Kidney (tissue), 14 donors: Measurements from ENCODE around the gene TTC31. TPM values are rescaled to one million over a fixed set of nuclear protein-coding genes. Genes with fewer than 3 reads are reported as not detected.

Source experiments
- DNase-seq, 5 donors: peaks; one replicate each; pipeline ENCODE4 v3.0.0-alpha.2; 2013 to 2020
- FAIRE-seq: peaks from 2 replicates; lab custom pipeline; 2012; peaks lifted over from hg19 to GRCh38; lab: Jason Lieb, UNC
- H3K27ac ChIP-seq, 2 donors: one replicate each; pipeline ENCODE4 v1.7.0; 2013; ENCODE audit warnings: low read depth in 2 of 2, low read length in 2 of 2, inconsistent platforms in 1 of 2
- H3K27me3 ChIP-seq: one replicate; pipeline ENCODE4 v1.7.1; 2013; ENCODE audit warnings: low read length, inconsistent platforms; ENCODE audit not compliant: control insufficient read depth, insufficient read depth
- H3K36me3 ChIP-seq, 3 donors: one replicate each; pipeline versions ENCODE4 v1.7.0 to v1.7.1; 2013; ENCODE audit warnings: low read length in 3 of 3, control low read depth in 1 of 3, inconsistent platforms in 1 of 3; ENCODE audit not compliant: insufficient read depth in 3 of 3, control insufficient read depth in 2 of 3
- H3K4me1 ChIP-seq, 3 donors: one replicate each; pipeline versions ENCODE4 v1.7.0 to v1.7.1; 2013; ENCODE audit warnings: low read length in 3 of 3, inconsistent platforms in 1 of 3, low read depth in 1 of 3; ENCODE audit not compliant: control insufficient read depth in 2 of 3, insufficient read depth in 2 of 3
- H3K4me3 ChIP-seq, 3 donors: one replicate each; pipeline versions ENCODE4 v1.7.0 to v1.8.1; 2013; ENCODE audit warnings: low read length in 3 of 3, control low read depth in 1 of 3, inconsistent platforms in 1 of 3
- H3K9ac ChIP-seq, 3 donors: one replicate each; pipeline versions ENCODE4 v1.7.0 to v1.7.1; 2013; ENCODE audit warnings: low read length in 3 of 3, control low read depth in 1 of 3, inconsistent platforms in 1 of 3
- H3K9me3 ChIP-seq, 3 donors: one replicate each; pipeline versions ENCODE4 v1.7.0 to v1.7.1; 2013; ENCODE audit warnings: low read length in 3 of 3, control low read depth in 1 of 3, inconsistent platforms in 1 of 3; ENCODE audit not compliant: control insufficient read depth in 2 of 3, insufficient read depth in 1 of 3
- intact Hi-C: fragments of 100-400 bp; cut with DNase I; formaldehyde crosslinking; loops from one replicate; pipeline ENCODE4 v1.11.1; 2022
- polyA plus RNA-seq: library from polyadenylated mRNA; stranded (reverse); fragments of 350-450 nt; fragmentation: Illumina TruSeq; extraction: RNeasy Lipid Tissue Mini Kit (QIAGEN cat#74804); gene quantifications from one replicate; pipeline ENCODE4 v1.2.3, GENCODE V29; 2014; ENCODE audit warnings: low read depth, low replicate concordance; ENCODE audit not compliant: insufficient read depth
- total RNA-seq: library from RNA; stranded (reverse); fragmentation: NEBNext Ultra II Directional; extraction: Animal tissue kit (Norgen Biotek cat#: 25700); gene quantifications from one replicate; pipeline ENCODE4 v1.2.1, GENCODE V29; 2021
- TF ChIP-seq, protein P1 (sequence below): IDR thresholded peaks from 3 replicates; pipeline ENCODE4 v1.5.1; 2012; ENCODE audit warnings: mild to moderate bottlenecking, moderate library complexity, borderline replicate concordance; ENCODE audit not compliant: insufficient read depth; ENCODE audit errors: extremely low read depth
- donor health status: control.
- donor health status: control.
- donor health status: control.
- donor health status: control.
- donor health status: control.
- donor health status: DM: yes; HTN: yes; CAD: no.
- donor health status: Normal renal cell carcinoma (clear cell type).

The TTC31 gene
- total and polyA plus RNA-seq, 2 donors from 2014 or later, result 11.5 to 29.1 TPM

DNA sequence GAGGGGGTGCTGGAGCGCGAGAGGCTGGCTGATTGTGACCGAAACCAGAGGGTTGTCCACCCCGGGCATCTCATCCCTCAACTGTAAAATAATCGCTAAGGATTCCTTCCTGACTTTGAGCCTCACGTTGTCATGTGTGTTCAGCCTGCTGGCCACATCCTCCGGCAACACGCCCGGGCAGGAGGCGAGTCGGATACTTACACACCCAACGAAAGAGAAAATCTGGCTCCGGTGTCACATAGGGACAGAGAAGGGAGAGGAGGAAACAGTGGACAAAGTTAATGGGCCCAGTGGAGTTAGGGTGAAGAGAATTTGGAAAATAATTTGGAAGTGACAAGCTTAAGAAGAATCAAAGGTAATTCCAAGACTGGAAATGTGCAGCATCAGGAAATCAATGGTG is 33.8 kb downstream of the TTC31 start:
- H3K4me1 ChIP-seq, result peaks cover 0 to 5% (median 0%) of the 10 kb centered on the region in 3 donors

DNA sequence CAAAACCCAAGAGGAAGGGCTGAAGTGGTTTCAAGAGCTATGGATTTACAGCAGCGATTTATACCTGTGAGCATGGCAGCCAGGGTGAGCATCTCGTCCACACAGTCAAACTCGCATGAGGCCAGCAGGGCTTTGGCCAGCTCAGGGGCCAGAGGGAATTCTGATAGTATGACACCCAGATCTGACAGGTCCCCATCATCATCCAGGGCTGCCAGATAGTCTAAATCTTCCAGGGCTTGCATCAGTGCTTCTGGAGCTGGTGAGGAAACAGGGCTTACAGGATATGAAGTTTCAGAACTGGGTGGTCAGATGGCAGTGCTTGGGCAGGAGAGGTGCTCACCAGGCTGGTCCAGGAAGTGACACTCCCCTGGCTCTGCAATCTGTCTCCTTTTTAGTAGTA is 39.6 kb downstream of the TTC31 start:
- DNase-seq (no peak), FAIRE-seq (no peak)
- intact Hi-C loops, result no loop called here

More for the DNA sequence above, 33.8 kb downstream of the TTC31 start:
- intact Hi-C loops, result no loop called here
- no peaks in the 10 kb centered on the region for H3K36me3 ChIP-seq
- H3K27ac ChIP-seq, result no peak overlapping the region
- no peak for DNase-seq
- no peak overlapping the region for H3K9ac ChIP-seq
- peak overlapping the region in 1 of 3 donors; percentile 13 for H3K4me3 ChIP-seq
- TF ChIP-seq, protein P1, sequence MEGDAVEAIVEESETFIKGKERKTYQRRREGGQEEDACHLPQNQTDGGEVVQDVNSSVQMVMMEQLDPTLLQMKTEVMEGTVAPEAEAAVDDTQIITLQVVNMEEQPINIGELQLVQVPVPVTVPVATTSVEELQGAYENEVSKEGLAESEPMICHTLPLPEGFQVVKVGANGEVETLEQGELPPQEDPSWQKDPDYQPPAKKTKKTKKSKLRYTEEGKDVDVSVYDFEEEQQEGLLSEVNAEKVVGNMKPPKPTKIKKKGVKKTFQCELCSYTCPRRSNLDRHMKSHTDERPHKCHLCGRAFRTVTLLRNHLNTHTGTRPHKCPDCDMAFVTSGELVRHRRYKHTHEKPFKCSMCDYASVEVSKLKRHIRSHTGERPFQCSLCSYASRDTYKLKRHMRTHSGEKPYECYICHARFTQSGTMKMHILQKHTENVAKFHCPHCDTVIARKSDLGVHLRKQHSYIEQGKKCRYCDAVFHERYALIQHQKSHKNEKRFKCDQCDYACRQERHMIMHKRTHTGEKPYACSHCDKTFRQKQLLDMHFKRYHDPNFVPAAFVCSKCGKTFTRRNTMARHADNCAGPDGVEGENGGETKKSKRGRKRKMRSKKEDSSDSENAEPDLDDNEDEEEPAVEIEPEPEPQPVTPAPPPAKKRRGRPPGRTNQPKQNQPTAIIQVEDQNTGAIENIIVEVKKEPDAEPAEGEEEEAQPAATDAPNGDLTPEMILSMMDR, result no peak
- no peak for FAIRE-seq
- no peaks in the 10 kb centered on the region for H3K9me3 ChIP-seq
- H3K27me3 ChIP-seq, result peaks cover 49% of the 10 kb centered on the region

DNA sequence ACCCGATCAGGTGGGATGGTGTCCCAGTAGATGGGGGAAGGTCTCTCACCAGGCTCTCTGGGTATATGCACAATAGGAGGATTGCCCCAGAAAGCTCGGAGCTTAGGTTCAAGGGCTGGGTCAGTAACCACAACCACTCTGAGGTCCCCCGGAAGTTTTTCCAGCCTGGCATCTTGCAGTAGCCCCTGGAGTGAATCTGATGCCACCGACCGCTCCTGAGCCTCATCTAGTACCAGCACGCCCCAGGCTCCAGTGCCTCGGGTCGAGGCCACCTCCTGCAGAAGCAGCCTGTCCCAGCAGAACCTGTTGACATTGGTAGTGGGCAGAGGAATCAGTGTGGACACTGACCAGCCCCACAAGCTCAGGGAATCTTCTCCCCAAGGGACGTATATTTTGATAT is 41.1 kb downstream of the TTC31 start:
- Histone ChIP-seq H3K36me3 (peaks cover 0 to 25% (median 15%) of the 10 kb centered on the region in 3 donors), H3K4me1 (peaks cover 0 to 10% (median 4%) of the 10 kb centered on the region in 3 donors), H3K4me3 (no peak overlapping the region), H3K27me3 (peaks cover 2% of the 10 kb centered on the region), H3K27ac (no peak overlapping the region), H3K9me3 (no peaks in the 10 kb centered on the region), H3K9ac (no peak overlapping the region)
- DNase-seq (peak in 1 of 5 donors; percentile 52), FAIRE-seq (no peak)
- TF ChIP-seq, protein P1, result no peak
- intact Hi-C loops, result no loop called here

More for the DNA sequence above, 39.6 kb downstream of the TTC31 start:
- Histone ChIP-seq H3K9me3 (no peaks in the 10 kb centered on the region), H3K9ac (no peak overlapping the region), H3K4me3 (no peak overlapping the region), H3K27ac (no peak overlapping the region), H3K27me3 (peaks cover 17% of the 10 kb centered on the region), H3K36me3 (peaks cover 0 to 16% (median 15%) of the 10 kb centered on the region in 3 donors), H3K4me1 (no peaks in the 10 kb centered on the region)
- TF ChIP-seq, protein P1, result no peak
